GM18511 (cell line): ENCODE data around the gene PDE11A.

ENCODE experiments used
- ATAC-seq: cut with Tn5 transposase; IDR thresholded peaks from one replicate; pipeline ENCODE4 v1.9.1; 2021; ENCODE audit warnings: mild to moderate bottlenecking, moderate library complexity; ENCODE audit not compliant: unreplicated experiment

PDE11A gene

DNA sequence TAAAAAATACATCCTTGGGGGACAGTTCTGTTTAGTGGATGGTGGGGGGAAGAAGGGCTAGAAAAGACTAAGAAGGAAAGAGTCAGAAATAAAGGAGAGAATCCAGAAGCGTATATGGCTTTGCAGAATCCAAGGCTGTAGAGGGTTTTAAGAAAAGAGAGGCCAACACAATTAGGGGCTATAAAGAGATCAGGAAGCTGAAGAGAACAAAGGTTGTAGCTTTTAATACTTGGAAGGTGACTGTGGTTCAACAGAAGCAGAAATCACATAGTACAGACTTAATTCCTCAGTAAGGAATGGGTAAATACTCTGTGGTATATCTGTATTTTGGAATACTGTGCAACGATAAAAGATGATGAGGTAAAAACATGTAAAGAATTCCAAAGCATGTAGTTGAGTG is 393.6 kb downstream of the PDE11A start:
- no peak for ATAC-seq

DNA sequence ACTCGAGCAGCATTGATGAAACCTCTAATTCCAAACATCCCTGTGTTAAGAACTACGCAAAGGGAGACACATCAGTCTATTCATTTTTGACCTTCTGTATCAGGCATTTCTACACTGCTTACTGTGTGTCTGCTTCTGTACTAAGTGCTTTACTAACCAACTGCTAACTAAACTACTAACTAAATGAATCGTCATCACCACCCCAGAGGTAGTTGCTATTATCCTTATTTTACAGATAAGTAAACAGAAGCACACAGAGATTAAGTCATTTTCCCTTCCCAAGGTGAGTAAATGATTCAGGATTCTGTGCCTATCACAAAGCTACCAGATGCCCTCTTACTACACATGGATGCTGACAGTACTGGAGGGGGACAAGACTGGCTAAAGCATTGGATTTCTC is 395.9 kb downstream of the PDE11A start:
- no peak for ATAC-seq

DNA sequence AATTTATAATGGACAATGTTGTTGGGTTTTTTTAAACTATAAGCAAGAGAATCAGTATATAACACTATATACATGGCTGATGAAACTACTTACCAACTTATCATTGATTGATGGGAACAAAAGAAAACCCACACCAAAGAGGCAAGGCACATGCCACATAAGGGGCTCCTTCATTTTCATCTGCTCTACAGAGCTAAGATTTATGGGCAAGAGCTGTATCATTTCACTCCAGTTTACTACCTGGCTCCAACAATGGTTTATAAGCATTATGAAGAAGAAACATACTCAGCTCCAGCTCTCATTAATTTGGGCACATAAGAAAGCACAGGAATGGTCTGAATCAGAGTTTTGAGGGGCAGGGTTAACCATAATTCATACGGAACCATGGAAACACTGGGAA is 396.8 kb downstream of the PDE11A start:
- ATAC-seq = no peak

DNA sequence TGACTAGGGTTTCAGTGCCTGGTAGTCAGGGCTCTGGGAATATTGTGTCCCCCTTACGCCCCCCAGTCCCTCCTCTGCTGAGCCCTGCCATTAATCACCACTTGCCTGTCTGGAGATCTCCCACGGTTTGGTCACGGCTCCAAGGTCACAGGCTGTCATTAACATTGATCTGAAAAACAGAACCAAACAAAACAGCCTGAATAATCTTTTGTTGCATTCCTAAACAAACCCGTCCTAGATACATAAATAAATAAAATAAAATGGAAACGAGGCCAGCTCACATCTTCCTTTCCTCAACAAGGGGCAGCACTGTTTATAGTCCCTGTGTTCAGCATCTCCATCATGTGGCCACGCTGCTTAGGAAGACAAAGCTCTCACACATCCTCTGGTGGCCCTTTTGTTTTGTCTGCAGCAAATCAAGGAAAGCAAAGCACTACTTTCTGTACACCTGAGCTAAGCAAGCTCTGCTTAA is 397.2 kb downstream of the PDE11A start:
- ATAC-seq = no peak

DNA sequence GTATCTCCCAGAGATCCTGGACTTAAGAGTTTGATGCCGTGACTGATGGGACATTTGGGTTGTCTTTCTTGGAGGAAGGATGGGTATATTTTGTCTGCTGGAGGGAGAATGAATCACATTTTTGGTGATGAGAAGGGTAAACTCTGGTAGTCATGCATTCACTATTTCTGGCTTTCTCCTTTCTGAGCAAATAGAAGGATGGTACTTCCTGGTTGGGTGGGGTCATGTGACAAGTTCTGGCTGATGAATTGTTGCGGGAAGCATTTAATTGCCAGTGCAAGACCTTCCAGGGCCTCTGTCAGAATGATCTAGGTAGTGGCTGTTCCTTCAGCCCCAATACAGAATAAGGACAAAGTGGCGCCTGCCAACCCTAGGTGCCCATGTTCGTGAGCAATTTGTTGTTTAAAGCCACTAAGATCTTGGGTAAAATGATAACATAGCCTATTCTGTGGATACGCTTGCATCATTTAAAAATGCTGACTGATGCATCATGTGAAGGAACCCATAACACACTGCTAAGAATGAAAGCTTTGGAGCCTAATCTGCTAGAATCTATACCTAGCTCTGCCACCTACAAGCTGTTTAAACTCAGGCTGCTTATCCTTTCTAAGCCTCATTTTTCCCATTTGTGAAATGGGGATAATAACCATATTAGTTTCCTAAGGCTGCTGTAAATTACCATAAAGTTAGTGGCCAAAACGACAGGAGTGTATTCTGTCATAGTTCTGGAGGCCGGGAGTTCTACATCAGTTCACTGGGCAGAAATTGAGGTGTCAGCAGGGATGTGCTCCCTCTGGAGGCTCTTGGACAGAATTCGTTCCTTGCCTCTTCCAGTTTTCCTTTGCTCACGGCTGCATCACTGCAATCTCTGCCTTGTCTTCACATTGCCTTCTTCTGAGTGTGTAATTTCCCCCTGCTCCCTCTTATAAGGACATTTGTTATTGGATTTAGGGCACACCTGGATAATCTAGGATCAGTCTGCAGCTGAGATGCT is 398.7 kb downstream of the PDE11A start:
- no peak for ATAC-seq

DNA sequence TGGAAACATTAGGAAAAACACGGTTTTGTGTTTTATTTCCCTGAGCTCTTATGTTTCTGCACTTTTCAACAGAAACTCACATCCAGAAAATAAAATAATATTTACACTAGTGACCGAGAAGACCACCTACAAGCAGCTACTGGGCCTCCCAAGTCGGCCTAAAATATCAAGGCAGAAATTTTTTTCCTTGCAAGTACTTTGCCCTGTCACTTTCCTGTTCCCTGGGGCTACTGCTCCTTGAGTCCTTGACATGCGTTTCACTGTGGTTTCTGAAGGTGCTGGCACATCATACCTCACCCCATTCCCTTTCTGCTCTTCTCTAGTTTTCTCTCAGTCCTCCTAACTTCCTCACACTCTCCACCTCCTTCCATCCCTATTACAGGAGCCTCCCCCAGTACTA is 400.9 kb downstream of the PDE11A start:
- no peak for ATAC-seq

DNA sequence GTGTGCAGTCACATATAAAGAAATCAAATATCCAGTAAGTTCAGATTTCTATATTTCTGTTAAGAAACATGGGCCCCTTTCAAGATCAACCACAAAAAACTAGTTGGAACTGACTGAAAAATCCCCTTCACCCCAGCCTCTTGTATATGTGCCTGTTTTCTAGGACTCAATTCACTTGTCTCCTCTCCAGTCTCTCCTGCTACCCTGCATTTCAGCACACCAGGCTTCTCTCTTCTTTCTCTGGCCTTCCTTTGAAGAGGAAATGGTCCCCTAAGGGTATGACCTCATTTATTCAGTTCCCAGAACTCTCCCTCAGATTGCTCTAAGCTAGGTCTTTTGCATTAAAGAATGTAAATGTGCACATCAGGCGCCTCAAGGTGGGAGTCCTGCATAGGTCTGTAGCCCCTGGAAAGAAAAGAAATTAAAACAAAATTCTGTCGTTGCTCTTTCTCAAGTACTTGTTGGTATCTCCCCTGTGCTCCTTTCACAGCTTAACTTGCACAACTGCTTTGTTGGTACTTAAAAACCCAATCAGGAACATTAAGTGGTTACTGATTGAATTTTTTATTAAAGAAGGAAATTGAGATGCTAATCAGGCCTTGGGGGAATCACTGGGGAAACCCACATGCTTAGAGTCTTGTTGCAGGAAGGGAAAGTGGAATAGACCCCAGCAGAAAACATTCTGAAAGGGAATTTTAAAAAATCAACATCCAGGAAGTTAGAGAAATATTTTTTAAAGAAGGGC is 401.6 kb downstream of the PDE11A start:
- peak; percentile 59 for ATAC-seq

DNA sequence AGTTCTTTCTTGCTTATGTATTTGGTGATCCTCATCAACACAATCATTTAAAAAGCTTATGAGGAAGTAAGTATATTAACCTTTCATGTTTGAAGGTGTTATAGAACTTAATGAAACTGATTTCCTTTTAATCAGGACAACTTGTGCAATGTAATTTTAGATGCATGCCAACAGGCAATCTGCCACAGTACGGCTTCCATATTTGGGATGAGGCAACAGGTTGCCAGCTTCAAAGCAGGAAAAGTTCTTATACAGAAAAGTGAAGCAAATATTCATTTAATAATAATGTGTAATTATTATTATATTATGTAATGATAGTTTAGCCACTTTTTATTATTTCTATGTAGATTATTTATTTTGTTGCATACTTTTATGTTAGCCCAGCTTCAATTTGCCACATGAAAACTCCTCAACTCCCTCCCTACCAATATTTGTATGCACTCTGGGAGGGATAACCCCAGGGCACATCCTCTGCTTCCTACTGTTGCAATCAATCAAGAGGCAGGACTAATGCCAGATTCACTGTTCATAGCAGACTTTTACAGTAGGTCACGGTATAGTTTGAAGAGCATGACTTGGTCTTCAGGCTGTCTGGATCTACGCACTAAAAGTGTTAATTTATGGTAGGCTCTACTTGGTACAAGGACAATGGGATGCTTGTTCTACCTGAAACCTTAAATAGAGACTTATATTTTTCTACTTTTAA is 402.8 kb downstream of the PDE11A start:
- no peak for ATAC-seq

DNA sequence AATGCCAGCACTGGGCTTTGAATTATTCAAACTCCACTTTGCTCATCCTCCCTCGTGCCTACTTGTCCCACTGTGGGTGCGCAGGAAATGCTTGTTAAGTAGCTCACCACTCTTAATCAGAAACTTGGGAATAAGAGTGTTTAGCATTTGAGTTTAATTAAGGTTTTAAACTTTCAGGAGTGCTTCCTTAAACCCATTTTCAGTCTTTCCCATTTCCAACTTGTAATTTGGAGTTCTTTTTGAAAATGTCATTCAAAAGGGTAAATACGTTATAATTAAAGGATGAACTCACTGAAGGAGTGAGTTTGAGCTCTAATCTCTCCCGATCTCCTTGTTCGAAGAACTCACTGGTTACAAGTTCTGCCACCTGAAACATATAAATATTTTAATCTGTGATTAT is 403.4 kb downstream of the PDE11A start:
- ATAC-seq = no peak

DNA sequence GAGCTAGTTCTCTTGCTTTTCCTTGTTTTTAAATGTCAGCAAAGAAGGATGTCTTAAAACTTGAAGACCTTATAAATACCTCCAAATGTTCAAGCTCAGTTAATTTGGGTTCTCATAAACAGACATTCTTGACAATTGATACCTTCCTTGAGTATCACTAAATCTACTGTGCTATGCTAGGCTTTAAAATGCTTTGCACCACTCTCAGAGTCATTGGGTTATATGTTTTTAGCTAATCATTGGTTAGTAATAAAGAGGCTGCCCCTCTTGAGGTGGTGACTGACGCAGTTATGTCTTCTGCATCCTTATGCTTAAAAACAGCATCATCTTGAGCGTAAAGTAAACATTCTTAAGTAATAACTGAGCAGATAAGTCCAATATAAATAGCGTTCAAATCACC is 404.0 kb downstream of the PDE11A start:
- no peak for ATAC-seq

DNA sequence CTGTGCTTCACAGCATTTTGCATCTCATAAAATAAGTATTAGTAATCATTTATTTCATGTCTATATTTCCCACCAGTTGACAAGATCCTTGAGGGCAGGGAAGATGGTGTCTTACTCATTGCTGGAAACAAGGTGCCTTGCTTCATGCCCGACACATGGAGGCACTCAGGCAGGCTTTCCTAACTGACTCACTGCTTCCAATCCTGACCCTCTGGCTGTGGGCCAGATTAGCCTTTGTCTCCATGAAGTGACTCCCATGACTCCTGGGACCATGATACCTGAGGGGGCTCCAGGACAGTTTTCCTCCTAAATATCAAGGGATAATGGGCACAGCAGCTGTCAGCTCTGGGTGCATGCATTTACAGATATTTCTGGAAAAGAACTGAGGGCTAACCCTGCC is 405.0 kb downstream of the PDE11A start:
- no peak for ATAC-seq

DNA sequence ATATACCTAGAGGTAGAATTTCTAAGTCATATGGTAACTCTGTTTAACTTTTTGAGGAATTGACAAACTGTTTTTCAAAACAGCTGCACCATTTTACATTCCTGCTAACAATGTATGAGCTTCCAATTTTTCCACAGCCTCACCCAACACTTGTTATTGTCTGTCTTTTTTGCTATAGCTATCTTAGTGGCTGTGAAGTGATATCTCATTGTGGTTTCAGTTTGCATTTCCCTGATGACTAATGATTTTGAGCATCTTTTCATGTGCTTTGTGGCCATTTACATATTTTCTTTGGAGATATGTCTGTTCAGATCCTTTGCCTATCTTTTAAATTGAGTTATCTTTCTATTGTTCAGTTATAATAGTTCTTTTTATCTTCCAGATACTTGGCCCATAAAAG is 406.2 kb downstream of the PDE11A start:
- no peak for ATAC-seq

DNA sequence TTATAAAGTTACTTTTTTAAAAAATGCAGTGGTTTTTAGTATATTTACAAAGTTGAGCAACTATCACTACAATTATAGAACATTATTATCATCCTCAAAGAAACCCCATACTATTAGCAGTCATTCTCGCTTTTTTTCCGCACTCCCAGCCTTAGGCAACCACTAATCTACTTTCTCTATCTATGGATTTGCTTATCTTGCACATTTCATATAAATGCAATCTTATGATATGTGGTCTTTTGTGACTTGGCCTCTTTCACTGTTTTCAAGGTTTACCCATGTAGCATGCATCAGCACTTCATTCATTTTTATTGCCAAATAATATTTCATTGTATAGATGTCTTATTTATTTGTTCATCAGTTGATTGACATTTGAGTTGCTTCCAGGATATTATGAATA is 406.6 kb downstream of the PDE11A start:
- no peak for ATAC-seq

DNA sequence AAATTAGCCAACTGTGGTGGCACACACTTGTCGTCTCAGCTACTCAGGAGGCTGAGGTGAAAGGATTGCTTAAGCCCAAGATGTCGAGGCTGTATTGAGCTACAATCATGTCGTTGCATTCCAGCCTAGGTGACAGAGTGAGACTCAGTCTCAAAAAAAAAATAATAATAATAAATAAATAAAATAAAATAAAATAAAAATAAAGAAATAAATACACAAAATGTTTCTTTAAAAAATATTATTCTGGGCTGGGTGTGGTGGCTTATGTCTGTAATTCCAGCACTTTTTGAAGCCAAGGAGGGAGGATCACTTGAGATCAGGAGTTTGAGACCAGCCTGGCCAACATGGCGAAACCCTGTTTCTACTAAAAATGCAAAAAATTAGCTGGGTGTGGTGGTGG is 407.2 kb downstream of the PDE11A start:
- no peak for ATAC-seq

DNA sequence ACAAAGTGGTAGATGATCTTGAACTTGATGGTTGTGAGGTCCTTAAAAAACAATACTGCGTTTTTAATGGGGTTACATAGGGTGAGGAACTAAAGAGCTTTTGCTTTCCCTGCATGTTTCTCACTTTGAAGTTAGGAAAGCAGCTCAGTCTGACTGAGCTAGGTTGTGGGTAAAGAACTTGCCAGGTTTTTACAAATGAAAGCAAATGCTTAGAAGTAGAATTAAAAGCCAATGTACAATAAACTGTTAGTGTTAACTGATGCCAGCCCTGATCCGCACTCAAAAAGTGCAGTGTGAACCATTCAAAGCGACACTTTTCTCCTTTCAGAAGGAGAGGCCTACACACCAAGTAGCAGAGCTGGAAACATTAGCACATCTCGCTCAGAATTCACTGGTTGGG is 409.7 kb downstream of the PDE11A start:
- no peak for ATAC-seq

DNA sequence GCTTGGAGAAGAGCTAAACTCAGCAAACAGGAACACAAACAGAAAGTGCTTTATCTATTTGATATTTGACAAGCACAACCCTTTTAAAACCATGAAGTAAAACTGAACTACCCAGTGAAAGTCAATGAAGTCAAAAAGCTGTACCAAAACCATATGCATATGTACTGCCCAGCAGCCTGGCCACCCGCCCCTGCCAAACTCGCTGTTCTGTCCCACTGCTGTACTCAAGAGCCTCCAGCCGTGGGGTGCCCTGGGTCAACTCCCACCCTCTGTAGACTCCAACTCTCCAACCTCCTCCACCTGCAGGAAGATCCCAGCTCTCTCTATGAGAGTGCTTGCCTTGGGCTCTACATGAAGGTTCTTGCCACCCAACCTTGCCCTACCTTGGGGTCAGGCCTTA is 411.8 kb downstream of the PDE11A start:
- no peak for ATAC-seq

DNA sequence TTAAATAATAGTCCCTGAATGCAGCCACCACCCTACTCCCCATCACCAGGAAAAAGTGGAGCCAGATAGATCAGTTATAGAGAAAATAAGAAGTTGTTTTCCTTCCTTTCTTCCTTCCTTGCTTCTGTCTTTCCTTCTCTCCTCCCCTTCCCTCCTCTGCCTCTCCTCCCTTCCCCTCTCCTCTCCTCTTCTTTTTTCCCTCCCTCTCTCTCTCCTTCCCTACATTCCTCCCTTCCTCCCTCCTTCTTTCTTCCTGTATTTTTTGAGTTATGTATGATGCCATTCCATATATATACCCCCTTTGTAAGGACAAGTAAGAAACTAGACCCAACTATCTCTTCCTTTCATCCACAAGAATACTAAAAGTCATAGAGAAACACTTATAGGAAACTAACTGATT is 414.3 kb downstream of the PDE11A start:
- no peak for ATAC-seq

DNA sequence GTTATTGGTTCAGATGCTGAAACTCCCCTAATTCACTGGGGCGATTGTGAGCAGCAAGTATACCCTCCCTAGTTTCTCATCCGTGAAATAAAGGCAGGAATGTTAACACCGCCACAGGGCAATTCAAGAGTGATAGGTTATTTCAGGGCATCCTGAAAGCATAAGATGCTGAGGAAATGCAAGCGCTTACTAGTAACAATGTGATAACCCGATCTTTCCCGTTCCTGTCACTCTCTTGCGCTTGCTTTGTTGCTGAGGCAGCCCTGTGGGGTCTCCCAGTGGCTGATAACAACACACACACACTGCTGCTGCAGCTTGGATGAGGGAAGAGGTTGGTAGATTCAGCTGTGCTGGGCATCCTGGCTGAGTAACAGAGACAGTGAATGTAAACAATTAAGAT is 420.7 kb downstream of the PDE11A start:
- ATAC-seq = no peak

DNA sequence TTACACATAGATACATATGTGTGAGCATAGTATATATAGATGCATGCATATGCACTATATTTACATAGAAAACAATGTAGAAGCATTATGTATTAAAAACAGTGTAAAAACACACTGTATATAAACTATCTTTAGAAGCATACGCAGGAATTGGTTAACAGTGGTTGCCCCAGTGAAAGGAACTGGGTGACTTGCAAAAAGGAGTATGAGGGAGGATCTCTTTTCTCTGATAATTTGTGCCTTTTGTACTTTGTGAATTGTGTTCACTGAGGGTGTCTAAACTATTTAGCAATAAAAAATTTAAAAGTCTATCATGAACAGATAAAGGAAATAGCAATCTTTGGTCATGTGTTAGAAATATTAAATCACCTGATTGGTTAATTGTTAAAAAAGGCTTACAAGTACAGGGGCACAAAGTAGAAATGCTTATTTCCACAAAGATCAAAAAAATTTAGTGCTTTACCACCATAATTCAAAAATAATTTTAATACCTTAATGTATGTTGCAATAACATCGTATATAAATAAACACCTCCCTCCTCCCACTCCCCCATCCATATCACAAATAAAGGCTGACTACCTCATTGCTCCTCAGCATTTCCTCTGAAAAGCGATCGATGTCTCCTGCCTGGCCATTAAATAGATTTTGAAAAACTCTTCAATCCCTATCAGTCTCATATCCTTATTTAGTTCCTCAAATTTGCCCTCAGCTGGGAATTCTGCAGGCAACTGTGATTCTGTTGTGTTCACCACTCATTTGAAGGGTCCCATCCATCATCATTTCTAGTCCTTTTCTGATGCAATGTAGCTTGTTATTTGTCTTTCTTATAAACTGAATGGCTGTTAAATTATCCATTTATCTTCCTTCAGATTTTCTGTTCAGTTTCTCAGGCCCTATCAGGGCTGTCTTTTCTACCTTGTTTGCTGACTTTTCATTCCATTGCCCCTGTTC is 422.7 kb downstream of the PDE11A start:
- no peak for ATAC-seq

DNA sequence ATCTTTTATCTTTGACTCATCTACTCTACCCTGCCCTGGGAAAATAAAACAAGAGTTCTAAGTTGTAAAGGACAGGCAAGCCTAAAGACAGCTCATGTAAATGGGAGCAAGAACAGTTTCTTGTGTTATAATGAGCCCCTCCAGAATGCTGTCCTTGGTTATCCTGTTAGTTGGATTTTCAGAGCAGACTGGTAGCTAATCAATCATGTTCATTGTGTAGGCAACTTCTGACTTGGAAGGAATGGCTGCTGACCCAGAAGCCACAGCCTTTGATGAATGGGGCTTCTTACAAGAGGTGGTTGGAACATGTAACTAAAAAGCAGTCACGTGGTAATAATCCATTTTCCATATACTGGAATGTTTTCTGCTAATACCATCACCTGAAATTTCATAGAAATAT is 425.8 kb downstream of the PDE11A start:
- no peak for ATAC-seq
